HUES6 (cell line): ENCODE measurements around the gene CIAO2B.

Experiments used
- H3K27ac ChIP-seq: 2 replicates; pipeline ENCODE4 v1.7.0; 2013; ENCODE audit warnings: low read depth, mild to moderate bottlenecking, low read length, inconsistent platforms
- H3K27me3 ChIP-seq: 2 replicates; pipeline ENCODE4 v1.6.1; 2013; ENCODE audit warnings: low read length; ENCODE audit not compliant: control insufficient read depth, insufficient read depth
- H3K36me3 ChIP-seq: 2 replicates; pipeline ENCODE4 v1.6.1; 2013; ENCODE audit warnings: low read length; ENCODE audit not compliant: control insufficient read depth, insufficient read depth
- H3K4me1 ChIP-seq: 2 replicates; pipeline ENCODE4 v1.6.1; 2013; ENCODE audit warnings: low read length; ENCODE audit not compliant: control insufficient read depth, insufficient read depth
- H3K4me3 ChIP-seq: 2 replicates; pipeline ENCODE4 v1.5.1; 2013; ENCODE audit warnings: low read depth, low read length
- H3K9ac ChIP-seq: one replicate; pipeline ENCODE4 v1.6.1; 2013; ENCODE audit warnings: mild to moderate bottlenecking, low read length
- H3K9me3 ChIP-seq: 2 replicates; pipeline ENCODE4 v1.6.1; 2013; ENCODE audit warnings: low read depth, low read length; ENCODE audit not compliant: control insufficient read depth, insufficient read depth

CIAO2B gene

DNA sequence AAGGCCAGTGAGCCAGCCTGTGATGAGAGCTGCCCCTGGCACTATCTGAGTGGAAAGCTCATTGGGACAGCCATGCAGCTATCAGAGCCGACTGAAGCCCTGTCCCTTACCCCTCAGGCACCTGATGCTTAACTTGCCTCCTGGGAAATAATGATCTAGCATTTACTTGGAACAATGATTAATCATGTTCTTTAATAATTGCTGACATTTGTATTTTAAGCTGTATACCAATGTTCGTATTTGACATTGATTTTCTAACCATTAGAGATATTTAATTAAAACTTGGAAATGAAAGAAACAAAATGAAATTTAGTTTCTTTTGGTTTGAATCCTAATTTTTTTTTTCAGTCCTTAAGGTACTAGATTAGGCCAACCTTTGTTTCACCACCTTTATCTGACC is 43.4 kb downstream of the CIAO2B start:
- Histone ChIP-seq H3K9me3 (no peaks in the 10 kb centered on the region), H3K4me3 (no peak overlapping the region), H3K36me3 (peaks cover 28% of the 10 kb centered on the region), H3K4me1 (no peaks in the 10 kb centered on the region; the same call in 1 of the 2 replicates), H3K27ac (no peak overlapping the region), H3K9ac (no peak overlapping the region), H3K27me3 (no peaks in the 10 kb centered on the region)

DNA sequence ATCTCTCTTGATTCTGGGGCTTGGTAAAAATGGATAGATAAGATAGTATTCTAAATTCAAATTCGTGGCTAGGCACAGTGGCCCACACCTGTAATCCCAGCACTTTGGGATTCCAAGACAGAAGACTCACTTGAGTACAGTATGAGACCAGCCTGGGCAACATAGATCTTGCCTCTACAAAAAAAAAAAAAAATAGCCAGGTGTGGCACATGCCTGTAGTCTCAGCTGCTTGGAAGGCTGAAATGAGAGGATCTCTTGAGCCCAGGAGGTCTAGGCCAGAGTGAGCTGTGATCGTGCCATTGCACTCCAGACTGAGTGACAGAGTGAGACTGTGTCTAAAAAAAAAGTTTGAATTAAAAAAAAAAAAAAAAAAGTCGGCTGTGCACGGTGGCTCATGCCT is 44.6 kb downstream of the CIAO2B start:
- no peaks in the 10 kb centered on the region for H3K9me3 ChIP-seq
- no peaks in the 10 kb centered on the region; the same call in 1 of the 2 replicates for H3K4me1 ChIP-seq
- no peak overlapping the region for H3K9ac ChIP-seq
- H3K4me3 ChIP-seq = no peak overlapping the region
- H3K27me3 ChIP-seq = no peaks in the 10 kb centered on the region
- H3K27ac ChIP-seq = no peak overlapping the region
- H3K36me3 ChIP-seq = peaks cover 39% of the 10 kb centered on the region

DNA sequence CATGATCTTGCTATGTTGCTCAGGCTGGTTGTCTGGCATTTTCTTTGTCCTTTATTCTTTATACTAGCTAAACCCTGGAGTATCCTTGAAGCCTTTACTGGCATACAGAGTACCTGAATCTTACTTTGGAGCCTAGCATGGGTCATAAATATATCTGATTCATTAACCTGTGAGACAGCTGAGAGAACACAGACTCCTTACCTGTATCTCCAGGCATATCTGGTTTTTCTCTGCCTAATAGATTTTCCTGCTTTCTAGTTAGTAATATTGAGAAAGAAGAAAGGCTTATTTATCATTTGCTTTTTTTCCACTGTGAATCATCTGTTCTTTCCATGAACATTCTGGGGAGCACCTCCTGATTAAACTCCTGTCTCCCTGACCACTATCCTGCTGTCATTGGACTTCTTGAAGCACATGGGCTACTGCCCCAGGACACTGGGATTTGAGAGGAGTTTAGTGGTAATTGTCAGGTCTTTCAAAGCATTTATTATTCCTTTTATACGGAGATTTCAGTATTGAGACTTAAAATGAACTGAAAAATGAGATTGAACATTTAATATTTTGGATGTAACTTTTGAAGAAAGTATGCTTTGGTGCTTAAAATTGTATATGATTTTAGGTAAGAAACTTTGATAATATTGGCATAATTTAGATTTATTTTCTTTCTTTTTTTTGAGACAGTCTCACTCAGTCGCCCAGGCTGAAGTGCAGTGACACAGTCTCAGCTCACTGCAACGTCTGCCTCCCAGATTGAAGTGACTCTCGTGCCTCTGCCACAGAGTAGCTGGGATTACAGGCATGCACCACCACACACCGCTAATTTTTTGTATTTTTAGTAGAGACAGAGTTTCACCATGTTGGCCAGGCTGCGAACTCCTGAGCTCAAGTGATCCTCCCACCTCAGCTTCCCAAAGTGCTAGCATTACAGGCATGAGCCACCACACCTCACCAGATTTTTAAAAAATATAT is 45.3 kb downstream of the CIAO2B start:
- Histone ChIP-seq H3K27ac (no peak overlapping the region), H3K4me1 (no peaks in the 10 kb centered on the region; the same call in 1 of the 2 replicates), H3K4me3 (no peak overlapping the region), H3K36me3 (peaks cover 45% of the 10 kb centered on the region), H3K9ac (no peak overlapping the region), H3K27me3 (no peaks in the 10 kb centered on the region), H3K9me3 (no peaks in the 10 kb centered on the region)

DNA sequence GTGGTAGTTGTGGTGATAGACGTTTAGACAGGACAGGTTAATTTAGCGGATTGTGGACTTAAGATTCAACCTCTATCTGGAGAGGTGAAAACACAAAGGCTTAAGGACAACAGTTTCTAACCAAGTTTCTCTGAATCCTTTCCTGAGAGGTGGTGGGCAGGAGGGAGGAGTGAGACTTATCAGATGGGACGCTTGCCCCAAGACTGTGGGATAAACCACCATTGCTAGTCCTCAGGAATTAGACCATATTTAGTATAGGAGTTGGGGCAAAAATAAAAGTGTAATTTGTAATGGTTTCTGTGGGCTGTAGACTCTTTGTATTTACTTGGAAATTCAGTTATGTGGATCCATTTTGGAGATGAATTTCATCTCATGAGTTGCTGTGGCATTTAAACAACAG is 47.3 kb downstream of the CIAO2B start:
- peaks cover 51% of the 10 kb centered on the region for H3K36me3 ChIP-seq
- H3K27ac ChIP-seq = no peak overlapping the region
- no peak overlapping the region for H3K9ac ChIP-seq
- no peaks in the 10 kb centered on the region for H3K27me3 ChIP-seq
- no peak overlapping the region for H3K4me3 ChIP-seq
- no peaks in the 10 kb centered on the region for H3K9me3 ChIP-seq
- no peaks in the 10 kb centered on the region; the same call in 1 of the 2 replicates for H3K4me1 ChIP-seq

DNA sequence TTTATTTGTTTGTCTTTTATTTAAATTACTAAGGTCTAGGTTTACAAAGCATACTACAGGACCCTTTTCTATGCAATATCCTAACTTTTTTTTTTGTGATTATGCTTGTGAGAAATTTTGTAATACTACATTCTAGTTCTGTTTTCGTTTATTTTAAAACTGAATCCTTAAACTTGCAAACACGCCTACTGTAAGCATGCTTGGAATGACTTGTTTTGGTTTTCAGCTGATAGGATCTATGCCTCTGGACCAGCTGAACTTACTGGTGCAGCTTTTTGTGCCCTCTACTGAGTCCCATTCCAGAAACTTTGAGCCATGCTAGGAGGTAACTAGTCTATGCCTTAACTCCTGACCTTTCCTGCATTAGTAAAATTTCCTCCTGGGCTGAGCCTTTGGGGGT is 47.9 kb downstream of the CIAO2B start:
- H3K27ac ChIP-seq = no peak overlapping the region
- H3K36me3 ChIP-seq = peaks cover 50% of the 10 kb centered on the region
- no peak overlapping the region for H3K9ac ChIP-seq

DNA sequence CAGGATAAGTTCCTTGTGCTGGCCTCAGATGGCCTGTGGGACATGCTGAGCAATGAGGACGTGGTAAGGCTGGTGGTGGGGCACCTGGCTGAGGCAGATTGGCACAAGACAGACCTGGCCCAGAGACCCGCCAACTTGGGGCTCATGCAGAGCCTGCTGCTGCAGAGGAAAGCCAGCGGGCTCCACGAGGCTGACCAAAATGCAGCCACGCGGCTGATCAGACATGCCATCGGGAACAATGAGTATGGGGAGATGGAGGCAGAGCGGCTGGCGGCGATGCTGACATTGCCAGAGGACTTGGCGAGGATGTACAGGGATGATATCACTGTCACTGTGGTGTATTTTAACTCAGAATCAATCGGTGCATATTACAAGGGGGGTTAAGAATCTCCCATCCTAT is 48.7 kb downstream of the CIAO2B start:
- peaks cover 5% of the 10 kb centered on the region; the same call in 1 of the 2 replicates for H3K4me1 ChIP-seq
- no peak overlapping the region for H3K4me3 ChIP-seq
- no peaks in the 10 kb centered on the region for H3K27me3 ChIP-seq
- H3K9ac ChIP-seq = no peak overlapping the region
- peaks cover 48% of the 10 kb centered on the region for H3K36me3 ChIP-seq
- H3K9me3 ChIP-seq = no peaks in the 10 kb centered on the region
- no peak overlapping the region for H3K27ac ChIP-seq

More for the DNA sequence above, 47.9 kb downstream of the CIAO2B start:
- Histone ChIP-seq H3K4me3 (no peak overlapping the region), H3K27me3 (no peaks in the 10 kb centered on the region), H3K4me1 (peaks cover 4% of the 10 kb centered on the region; the same call in 1 of the 2 replicates), H3K9me3 (no peaks in the 10 kb centered on the region)

DNA sequence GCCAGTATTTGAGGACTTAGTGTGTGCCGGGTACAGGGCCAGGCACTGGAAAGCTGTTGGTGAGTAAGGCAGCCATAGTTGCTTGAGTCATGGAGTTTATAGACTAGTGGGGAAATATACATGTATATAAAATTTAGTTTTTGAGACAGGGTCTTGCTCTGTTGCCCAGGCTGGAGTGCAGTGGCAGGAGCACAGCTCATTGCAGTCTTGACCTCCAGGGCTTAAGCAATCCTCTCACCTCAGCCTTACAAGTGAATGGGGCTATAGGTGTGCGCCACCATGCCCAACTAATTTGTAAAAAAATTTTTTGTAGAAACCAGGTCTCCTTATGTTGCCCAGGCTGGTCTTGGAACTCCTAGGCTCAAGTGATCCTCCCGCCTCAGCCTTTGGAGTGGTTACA is 51.5 kb downstream of the CIAO2B start:
- no peak overlapping the region for H3K27ac ChIP-seq
- H3K4me3 ChIP-seq = no peak overlapping the region
- no peaks in the 10 kb centered on the region for H3K9me3 ChIP-seq
- H3K27me3 ChIP-seq = peaks cover 3% of the 10 kb centered on the region; the same call in 1 of the 2 replicates
- H3K4me1 ChIP-seq = peaks cover 12% of the 10 kb centered on the region; the same call in 1 of the 2 replicates
- no peak overlapping the region for H3K9ac ChIP-seq
- H3K36me3 ChIP-seq = peaks cover 39% of the 10 kb centered on the region
